HG02885 (cell line): ENCODE measurements around the gene BID.

ENCODE experiments used
- ATAC-seq: cut with Tn5 transposase; IDR thresholded peaks from one replicate; pipeline ENCODE4 v1.9.1; 2021; ENCODE audit warnings: mild to moderate bottlenecking; ENCODE audit not compliant: unreplicated experiment, poor library complexity

The BID gene

GRCh38 chr22:17785185-17786184 is 11.2 kb upstream of the BID start:
- no peak for ATAC-seq

- no peak for ATAC-seq
These were observed 10.5 kb upstream of the BID start for GRCh38 chr22:17784776-17785175.

- no peak for ATAC-seq
These were observed 9.7 kb upstream of the BID start for GRCh38 chr22:17783773-17784480.

- ATAC-seq, result no peak
These were observed 9.0 kb upstream of the BID start for GRCh38 chr22:17783312-17783711.

GRCh38 chr22:17782621-17783020 is 8.4 kb upstream of the BID start:
- no peak for ATAC-seq

- no peak for ATAC-seq
These were observed 7.9 kb upstream of the BID start for GRCh38 chr22:17782158-17782557.

GRCh38 chr22:17781319-17782031 is 7.2 kb upstream of the BID start:
- ATAC-seq, result no peak

- no peak for ATAC-seq
These were observed 6.6 kb upstream of the BID start for GRCh38 chr22:17780741-17781318.

GRCh38 chr22:17780116-17780740 is 6.0 kb upstream of the BID start:
- ATAC-seq, result no peak

- ATAC-seq, result peak; percentile 46
These were observed 5.2 kb upstream of the BID start for GRCh38 chr22:17779286-17780115.

- ATAC-seq, result no peak
These were observed 4.2 kb upstream of the BID start for GRCh38 chr22:17778412-17778976.

- ATAC-seq, result no peak
These were observed 3.4 kb upstream of the BID start for GRCh38 chr22:17777717-17778044.

GRCh38 chr22:17777005-17777716 is 2.9 kb upstream of the BID start:
- peak; percentile 33 for ATAC-seq

- ATAC-seq, result no peak
These were observed 1.7 kb upstream of the BID start for GRCh38 chr22:17775781-17776465.

GRCh38 chr22:17774926-17775685 is 837 bp upstream of the BID start:
- no peak for ATAC-seq

- ATAC-seq, result peak; percentile 40
These were observed 563 bp downstream of the BID start for GRCh38 chr22:17773606-17774205.
